ENCODE results near the gene PARP11. TPM values are rescaled to one million over a fixed set of nuclear protein-coding genes. Genes with fewer than 3 reads are reported as not detected.

PARP11 gene
- total RNA-seq, 1 experiment from 2014 or later = 2.7 TPM

DNA sequence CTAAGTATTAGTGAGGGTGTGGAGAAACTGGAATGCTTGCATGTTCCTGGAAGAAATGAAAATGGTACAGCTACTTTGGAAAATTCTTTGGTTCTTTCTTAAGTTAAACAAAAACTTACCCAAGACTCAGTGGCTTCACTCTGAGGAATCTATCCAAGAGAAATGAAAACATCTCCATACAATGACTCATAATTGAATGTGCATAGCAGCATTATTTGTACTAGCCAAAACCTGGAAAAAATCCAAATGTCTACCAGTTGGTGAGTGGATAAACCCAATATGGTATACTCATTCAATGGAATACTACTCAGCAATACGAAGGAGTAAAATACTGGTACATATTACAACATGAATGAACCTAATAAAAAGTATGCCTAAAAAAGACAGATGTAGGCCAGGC lies 102.3 kb downstream of the PARP11 start:
- H4K20me1 ChIP-seq (ENCODE audit: insufficient read depth) = no peaks in the 10 kb centered on the region
- no peaks in the 10 kb centered on the region for H3K9me2 ChIP-seq (ENCODE audit: insufficient read depth)
- TF ChIP-seq, protein P1, sequence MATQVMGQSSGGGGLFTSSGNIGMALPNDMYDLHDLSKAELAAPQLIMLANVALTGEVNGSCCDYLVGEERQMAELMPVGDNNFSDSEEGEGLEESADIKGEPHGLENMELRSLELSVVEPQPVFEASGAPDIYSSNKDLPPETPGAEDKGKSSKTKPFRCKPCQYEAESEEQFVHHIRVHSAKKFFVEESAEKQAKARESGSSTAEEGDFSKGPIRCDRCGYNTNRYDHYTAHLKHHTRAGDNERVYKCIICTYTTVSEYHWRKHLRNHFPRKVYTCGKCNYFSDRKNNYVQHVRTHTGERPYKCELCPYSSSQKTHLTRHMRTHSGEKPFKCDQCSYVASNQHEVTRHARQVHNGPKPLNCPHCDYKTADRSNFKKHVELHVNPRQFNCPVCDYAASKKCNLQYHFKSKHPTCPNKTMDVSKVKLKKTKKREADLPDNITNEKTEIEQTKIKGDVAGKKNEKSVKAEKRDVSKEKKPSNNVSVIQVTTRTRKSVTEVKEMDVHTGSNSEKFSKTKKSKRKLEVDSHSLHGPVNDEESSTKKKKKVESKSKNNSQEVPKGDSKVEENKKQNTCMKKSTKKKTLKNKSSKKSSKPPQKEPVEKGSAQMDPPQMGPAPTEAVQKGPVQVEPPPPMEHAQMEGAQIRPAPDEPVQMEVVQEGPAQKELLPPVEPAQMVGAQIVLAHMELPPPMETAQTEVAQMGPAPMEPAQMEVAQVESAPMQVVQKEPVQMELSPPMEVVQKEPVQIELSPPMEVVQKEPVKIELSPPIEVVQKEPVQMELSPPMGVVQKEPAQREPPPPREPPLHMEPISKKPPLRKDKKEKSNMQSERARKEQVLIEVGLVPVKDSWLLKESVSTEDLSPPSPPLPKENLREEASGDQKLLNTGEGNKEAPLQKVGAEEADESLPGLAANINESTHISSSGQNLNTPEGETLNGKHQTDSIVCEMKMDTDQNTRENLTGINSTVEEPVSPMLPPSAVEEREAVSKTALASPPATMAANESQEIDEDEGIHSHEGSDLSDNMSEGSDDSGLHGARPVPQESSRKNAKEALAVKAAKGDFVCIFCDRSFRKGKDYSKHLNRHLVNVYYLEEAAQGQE (IDR thresholded peaks at IDR 0.05; ENCODE audit: low read depth) = no peak
- TF ChIP-seq, protein P2, sequence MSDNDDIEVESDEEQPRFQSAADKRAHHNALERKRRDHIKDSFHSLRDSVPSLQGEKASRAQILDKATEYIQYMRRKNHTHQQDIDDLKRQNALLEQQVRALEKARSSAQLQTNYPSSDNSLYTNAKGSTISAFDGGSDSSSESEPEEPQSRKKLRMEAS (IDR thresholded peaks at IDR 0.05) = no peak
- TF ChIP-seq FOSL1 (IDR thresholded peaks at IDR 0.05; ENCODE audit: low read depth) = no peak
- no peak for TF ChIP-seq CBX3 (IDR thresholded peaks at IDR 0.05; ENCODE audit: low read depth)
- TF ChIP-seq SP1 (IDR thresholded peaks at IDR 0.05; ENCODE audit: low read depth) = no peak
- TF ChIP-seq SIN3A (IDR thresholded peaks at IDR 0.05; ENCODE audit: low read depth) = no peak
- TF ChIP-seq EZH2phosphoT487 (IDR thresholded peaks at IDR 0.05; ENCODE audit: borderline replicate concordance) = no peak
- TF ChIP-seq, protein P3, sequence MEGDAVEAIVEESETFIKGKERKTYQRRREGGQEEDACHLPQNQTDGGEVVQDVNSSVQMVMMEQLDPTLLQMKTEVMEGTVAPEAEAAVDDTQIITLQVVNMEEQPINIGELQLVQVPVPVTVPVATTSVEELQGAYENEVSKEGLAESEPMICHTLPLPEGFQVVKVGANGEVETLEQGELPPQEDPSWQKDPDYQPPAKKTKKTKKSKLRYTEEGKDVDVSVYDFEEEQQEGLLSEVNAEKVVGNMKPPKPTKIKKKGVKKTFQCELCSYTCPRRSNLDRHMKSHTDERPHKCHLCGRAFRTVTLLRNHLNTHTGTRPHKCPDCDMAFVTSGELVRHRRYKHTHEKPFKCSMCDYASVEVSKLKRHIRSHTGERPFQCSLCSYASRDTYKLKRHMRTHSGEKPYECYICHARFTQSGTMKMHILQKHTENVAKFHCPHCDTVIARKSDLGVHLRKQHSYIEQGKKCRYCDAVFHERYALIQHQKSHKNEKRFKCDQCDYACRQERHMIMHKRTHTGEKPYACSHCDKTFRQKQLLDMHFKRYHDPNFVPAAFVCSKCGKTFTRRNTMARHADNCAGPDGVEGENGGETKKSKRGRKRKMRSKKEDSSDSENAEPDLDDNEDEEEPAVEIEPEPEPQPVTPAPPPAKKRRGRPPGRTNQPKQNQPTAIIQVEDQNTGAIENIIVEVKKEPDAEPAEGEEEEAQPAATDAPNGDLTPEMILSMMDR (IDR thresholded peaks at IDR 0.05 in 2 of 3, conservative IDR thresholded peaks at IDR 0.05 in 1 of 3; ENCODE audit: borderline replicate concordance in 1 of 3, insufficient read depth in 1 of 3, low read depth in 2 of 3, low read length in 2 of 3) = no peak
- H3K4me2 ChIP-seq (ENCODE audit: low read length) = no peak overlapping the region
- H3K27me3 ChIP-seq (ENCODE audit: insufficient read depth, low read length) = peaks cover 13% of the 10 kb centered on the region; the same call in 1 of the 2 replicates
- H3K9ac ChIP-seq (ENCODE audit: low read length) = no peak overlapping the region
- no peak overlapping the region for H3K4me3 ChIP-seq (replicated peaks in 1 of 2; ENCODE audit: low read depth in 1 of 2, low read length in 2 of 2)
- no peaks in the 10 kb centered on the region for H3K9me3 ChIP-seq (ENCODE audit: control insufficient read depth in 1 of 2, insufficient read depth in 1 of 2, low read depth in 1 of 2, low read length in 2 of 2)
- RAD21 ChIA-PET (ENCODE audit: low non-redundant PET in 1 of 2, low total read pairs in 2 of 2, uncharacterized antibody in 2 of 2, unreplicated experiment in 2 of 2) = no interaction called here
- no TSS peak for BruUV-seq (replicated peaks)
- H3K36me3 ChIP-seq (ENCODE audit: control insufficient read depth in 1 of 2, insufficient read depth in 2 of 2, low read length in 2 of 2) = no peaks in the 10 kb centered on the region
- H3K4me1 ChIP-seq (ENCODE audit: control insufficient read depth in 1 of 2, insufficient read depth in 2 of 2, low read length in 2 of 2) = no peaks in the 10 kb centered on the region
- POLR2A ChIA-PET = no interaction called here
- intact Hi-C loops (cut with micrococcal nuclease) = loop anchor here (10.0 kb wide), 1 partner anchor 1436 kb away; no protein-coding TSS in a partner anchor
- CTCF ChIA-PET = interaction anchor here (1.2 kb wide), 1 partner anchor 471 kb away, joined by 7 read pairs; no protein-coding TSS in a partner anchor
- H3K27ac ChIP-seq (ENCODE audit: low read depth, low read length) = no peak overlapping the region
- no peaks in the 10 kb centered on the region for H3K79me2 ChIP-seq (ENCODE audit: insufficient read depth, low read length)
- ATAC-seq = no peak
- H2AFZ ChIP-seq (ENCODE audit: low read depth, low read length, poor library complexity, severe bottlenecking) = no peak overlapping the region
- DNase-seq (ENCODE audit: low read depth, low spot score) = no peak

Measured in HCT116 (cell line).